Muscle of arm (tissue), 12 donors: Measurements from ENCODE around the gene RBM42. TPM values are rescaled to one million over a fixed set of nuclear protein-coding genes. Genes with fewer than 3 reads are reported as not detected.

ENCODE experiments used
- polyA plus RNA-seq, 12 donors: library from polyadenylated mRNA; unstranded; fragments of 120-200 nt; gene quantifications; one replicate each; pipeline ENCODE4 v1.2.1, GENCODE V29; 2013; ENCODE audit not compliant: insufficient read length in 12 of 12

Gene RBM42
- polyA plus RNA-seq, 12 donors: 27.0 to 60.1 (median 36.9) TPM; not detected in 1

Other genes starting within 250 kb of the RBM42 start
- gene FFAR2, start 180.8 kb upstream of the RBM42 start, polyA plus RNA-seq: under 1 TPM in 9 of 12 donors, not detected in 3; 0.08 to 0.54 (median 0.26) TPM
- gene KRTDAP, start 138.6 kb upstream of the RBM42 start, polyA plus RNA-seq: 100 to 1,000 TPM in 2 of 12 donors, 10 to 100 TPM in 1, 1 to 10 TPM in 1, under 1 TPM in 1, not detected in 7; 0.73 to 445 (median 73.3) TPM
- gene DMKN, start 115.4 kb upstream of the RBM42 start, polyA plus RNA-seq: 100 to 1,000 TPM in 1 of 12 donors, 10 to 100 TPM in 2, 1 to 10 TPM in 4, under 1 TPM in 3, not detected in 2; 0.58 to 181 (median 1.2) TPM
- gene SBSN, start 100.7 kb upstream of the RBM42 start, polyA plus RNA-seq: 10 to 100 TPM in 2 of 12 donors, 1 to 10 TPM in 1, under 1 TPM in 1, not detected in 8; 0.24 to 26.7 (median 8.1) TPM
- gene GAPDHS, start 95.6 kb upstream of the RBM42 start, polyA plus RNA-seq: under 1 TPM in 1 of 12 donors, not detected in 11; 0.12 TPM
- gene TMEM147, start 83.4 kb upstream of the RBM42 start, polyA plus RNA-seq: 10 to 100 TPM in 11 of 12 donors, not detected in 1; 32.3 to 49.5 (median 40.0) TPM
- gene ATP4A, start 65.4 kb upstream of the RBM42 start, polyA plus RNA-seq: under 1 TPM in 2 of 12 donors, not detected in 10; 0.21 to 0.26 TPM
- gene PMIS2, start 42.9 kb upstream of the RBM42 start, polyA plus RNA-seq: not detected
- 10 to 100 TPM in 8 of 12 donors, 1 to 10 TPM in 3, not detected in 1; 8.9 to 23.8 (median 12.7) TPM for gene HAUS5, start 16.3 kb upstream of the RBM42 start, polyA plus RNA-seq
- gene ETV2, start 12.7 kb downstream of the RBM42 start, polyA plus RNA-seq: 1 to 10 TPM in 10 of 12 donors, not detected in 2; 1.2 to 4.3 (median 1.9) TPM
- 100 to 1,000 TPM in 11 of 12 donors, not detected in 1; 201 to 382 (median 272) TPM for gene COX6B1, start 19.3 kb downstream of the RBM42 start, polyA plus RNA-seq
- 10 to 100 TPM in 2 of 12 donors, 1 to 10 TPM in 1, under 1 TPM in 2, not detected in 7; 0.16 to 31.4 (median 5.6) TPM for gene UPK1A, start 37.5 kb downstream of the RBM42 start, polyA plus RNA-seq
- gene ZBTB32, start 75.5 kb downstream of the RBM42 start, polyA plus RNA-seq: under 1 TPM in 7 of 12 donors, not detected in 5; 0.08 to 0.45 (median 0.33) TPM
- gene KMT2B, start 89.0 kb downstream of the RBM42 start, polyA plus RNA-seq: 10 to 100 TPM in 11 of 12 donors, not detected in 1; 14.2 to 29.8 (median 19.9) TPM
- 1 to 10 TPM in 10 of 12 donors, not detected in 2; 1.7 to 4.0 (median 3.3) TPM for gene IGFLR1, start 113.4 kb downstream of the RBM42 start, polyA plus RNA-seq
- gene U2AF1L4, start 116.4 kb downstream of the RBM42 start, polyA plus RNA-seq: 10 to 100 TPM in 11 of 12 donors, not detected in 1; 10.6 to 36.2 (median 13.0) TPM
- gene PSENEN, start 116.6 kb downstream of the RBM42 start, polyA plus RNA-seq: 10 to 100 TPM in 11 of 12 donors, not detected in 1; 30.3 to 54.5 (median 37.3) TPM
- gene LIN37, start 119.5 kb downstream of the RBM42 start, polyA plus RNA-seq: 10 to 100 TPM in 2 of 12 donors, 1 to 10 TPM in 8, not detected in 2; 5.3 to 11.3 (median 9.5) TPM
- gene HSPB6, start 128.0 kb downstream of the RBM42 start, polyA plus RNA-seq: 1,000 to 10,000 TPM in 1 of 12 donors, 100 to 1,000 TPM in 11; 347 to 1,124 (median 629) TPM
- gene PROSER3, start 129.1 kb downstream of the RBM42 start, polyA plus RNA-seq: 10 to 100 TPM in 8 of 12 donors, 1 to 10 TPM in 3, not detected in 1; 7.1 to 30.4 (median 13.7) TPM
- gene ARHGAP33, start 146.5 kb downstream of the RBM42 start, polyA plus RNA-seq: 10 to 100 TPM in 11 of 12 donors, not detected in 1; 10.5 to 29.8 (median 15.8) TPM
- gene PRODH2, start 183.8 kb downstream of the RBM42 start, polyA plus RNA-seq: under 1 TPM in 1 of 12 donors, not detected in 11; 0.80 TPM
- under 1 TPM in 9 of 12 donors, not detected in 3; 0.06 to 0.97 (median 0.29) TPM for gene NPHS1, start 223.5 kb downstream of the RBM42 start, polyA plus RNA-seq
- under 1 TPM in 10 of 12 donors, not detected in 2; 0.18 to 0.55 (median 0.27) TPM for gene KIRREL2, start 227.9 kb downstream of the RBM42 start, polyA plus RNA-seq
- gene APLP1, start 239.5 kb downstream of the RBM42 start, polyA plus RNA-seq: 10 to 100 TPM in 1 of 12 donors, 1 to 10 TPM in 10, not detected in 1; 3.4 to 33.6 (median 5.8) TPM